PC-3 (cell line): ENCODE data around the gene BPIFB3. TPM values are rescaled to one million over a fixed set of nuclear protein-coding genes. Genes with fewer than 3 reads are reported as not detected.
"Not testable (repeated sequence)": the region's sequence is repeated elsewhere in the genome, so short reads cannot be mapped to it uniquely, and the experiment has no call there.

Experiments used
- ATAC-seq: fragments of 200-7000 bp; cut with Tn5 transposase; 2 replicates; pipeline ENCODE4 v1.9.1; 2020; ENCODE audit warnings: mild to moderate bottlenecking, moderate library complexity
- BruUV-seq: library from RNA; stranded (reverse); fragments of 400-500 nt; replicated peaks from 2 replicates; lab custom pipeline; 2021; lab: Mats Ljungman, UMichigan
- CTCF ChIA-PET: fragments of 300-600 bp; sonication (Branson Sonifier 250); formaldehyde crosslinking; loops from one replicate; lab custom pipeline; 2022; ENCODE audit warnings: antibody characterized with exemption; lab: Charles Lee
- POLR2A ChIA-PET: fragments of 300-600 bp; sonication (Branson Sonifier 250); formaldehyde crosslinking; loops from one replicate; lab custom pipeline; 2022; ENCODE audit warnings: antibody characterized with exemption; ENCODE audit not compliant: unreplicated experiment; lab: Charles Lee
- DNase-seq: peaks from one replicate; pipeline ENCODE4 v3.0.0-alpha.2; 2015
- H2AFZ ChIP-seq: fragments of 300-600 bp; sonication (generic); 2 replicates; pipeline ENCODE4 v1.6.0; 2016; ENCODE audit warnings: antibody characterized with exemption, low read length
- H3F3A ChIP-seq: fragments of 300-600 bp; sonication (generic); one replicate; pipeline ENCODE4 v1.6.0; 2017; ENCODE audit warnings: antibody characterized with exemption, low read length, control low read depth, mild to moderate bottlenecking; ENCODE audit not compliant: unreplicated experiment
- H3K27ac ChIP-seq: fragments of 300-600 bp; sonication (generic); 2 replicates; pipeline ENCODE4 v1.5.1; 2016; ENCODE audit warnings: mild to moderate bottlenecking, low read length
- H3K27me3 ChIP-seq: fragments of 300-600 bp; sonication (generic); 2 replicates; pipeline ENCODE4 v1.6.1; 2016; ENCODE audit warnings: low read length, mixed read lengths
- H3K36me3 ChIP-seq: fragments of 300-600 bp; sonication (generic); 2 replicates; pipeline ENCODE4 v1.6.1; 2016; ENCODE audit warnings: low read depth, mixed run types, low read length, mixed read lengths
- H3K4me1 ChIP-seq: fragments of 300-600 bp; sonication (generic); 2 replicates; pipeline ENCODE4 v1.5.1; 2016; ENCODE audit warnings: low read length; ENCODE audit not compliant: insufficient read depth
- H3K4me2 ChIP-seq: fragments of 300-600 bp; sonication (generic); 2 replicates; pipeline ENCODE4 v1.6.0; 2016; ENCODE audit warnings: low read length
- H3K4me3 ChIP-seq: fragments of 300-600 bp; sonication (generic); 2 replicates; pipeline ENCODE4 v1.5.1; 2016; ENCODE audit warnings: mild to moderate bottlenecking, low read length, mixed read lengths
- H3K79me2 ChIP-seq: fragments of 300-600 bp; sonication (generic); 2 replicates; pipeline ENCODE4 v1.6.1; 2017; ENCODE audit warnings: low read length, mixed read lengths
- H3K9ac ChIP-seq: fragments of 300-600 bp; sonication (generic); 2 replicates; pipeline ENCODE4 v1.6.0; 2016; ENCODE audit warnings: mild to moderate bottlenecking, low read length
- H3K9me2 ChIP-seq: fragments of 300-600 bp; sonication (generic); replicated peaks from 2 replicates; pipeline ENCODE4 v1.6.1; 2016; ENCODE audit warnings: mixed run types, low read length, mixed read lengths
- H3K9me3 ChIP-seq: fragments of 300-600 bp; sonication (generic); 2 replicates; pipeline ENCODE4 v1.6.1; 2016; ENCODE audit warnings: low read length, mixed read lengths
- H4K20me1 ChIP-seq: fragments of 300-600 bp; sonication (generic); 2 replicates; pipeline ENCODE4 v1.6.1; 2016; ENCODE audit warnings: low read length, mixed read lengths
- CTCF ChIP-seq: fragments of 300-600 bp; sonication (generic); conservative IDR thresholded peaks from 2 replicates; pipeline ENCODE4 v1.5.1; 2017; ENCODE audit warnings: antibody characterized with exemption, low read depth, mild to moderate bottlenecking, low read length
- EZH2 ChIP-seq: fragments of 300-600 bp; sonication (generic); IDR thresholded peaks from one replicate; pipeline ENCODE4 v1.6.1; 2017; ENCODE audit warnings: antibody characterized with exemption, mild to moderate bottlenecking, low read length; ENCODE audit not compliant: unreplicated experiment
- EZH2phosphoT487 ChIP-seq: fragments of 300-600 bp; sonication (generic); IDR thresholded peaks from 2 replicates; pipeline ENCODE4 v1.6.1; 2018; ENCODE audit warnings: mild to moderate bottlenecking, antibody characterized with exemption, low read length, borderline replicate concordance
- intact Hi-C: fragments of 100-400 bp; cut with micrococcal nuclease; formaldehyde crosslinking; loops from 2 replicates; pipeline ENCODE4 v1.9.0; 2023
- total RNA-seq: library from RNA; depleted of rRNA; stranded (reverse); fragments of >200 nt; gene quantifications from 2 replicates; pipeline ENCODE4 v1.2.3, GENCODE V29; 2014; rRNA removed

BPIFB3 gene
- total RNA-seq, 1 experiment from 2014 or later, result not detected

GRCh38 chr20:33120934-33121333 is 67.2 kb downstream of the BPIFB3 start:
- ATAC-seq (no peak), DNase-seq (no peak)
- Histone ChIP-seq H4K20me1 (no peaks in the 10 kb centered on the region), H3K9ac (no peak overlapping the region), H3K9me3 (no peaks in the 10 kb centered on the region), H3K27me3 (peaks cover 19% of the 10 kb centered on the region), H3F3A (no peaks in the 10 kb centered on the region), H3K27ac (no peak overlapping the region), H2AFZ (no peak overlapping the region), H3K4me2 (no peak overlapping the region), H3K36me3 (no peaks in the 10 kb centered on the region), H3K79me2 (no peaks in the 10 kb centered on the region), H3K4me3 (no peak overlapping the region), H3K9me2 (no peaks in the 10 kb centered on the region), H3K4me1 (peaks cover 10% of the 10 kb centered on the region)
- TF ChIP-seq EZH2phosphoT487 (no peak), EZH2 (no peak), CTCF (no peak)
- POLR2A ChIA-PET, result no interaction called here
- BruUV-seq, result no TSS peak
- CTCF ChIA-PET, result no interaction called here
- intact Hi-C loops, result no loop called here

GRCh38 chr20:33122297-33122696 is 68.6 kb downstream of the BPIFB3 start:
- BruUV-seq, POLR2A ChIA-PET, H3K9me2 ChIP-seq, DNase-seq, H3K79me2 ChIP-seq, H3K9me3 ChIP-seq, H3K27ac ChIP-seq, intact Hi-C loops, H3K4me3 ChIP-seq, CTCF ChIA-PET, H3K4me1 ChIP-seq, H2AFZ ChIP-seq, H4K20me1 ChIP-seq, H3K9ac ChIP-seq, H3F3A ChIP-seq, H3K4me2 ChIP-seq, ATAC-seq, H3K36me3 ChIP-seq: not testable (repeated sequence)
- H3K27me3 ChIP-seq, result peaks cover 30% of the 10 kb centered on the region

Other genes starting within 250 kb of the BPIFB3 start
- 81.4 and 91.3 TPM in 2 replicates for gene MAPRE1, start 233.9 kb upstream of the BPIFB3 start, total RNA-seq
- not detected in 2 replicates for gene EFCAB8, start 195.0 kb upstream of the BPIFB3 start, total RNA-seq
- not detected in 2 replicates for gene SUN5, start 49.5 kb upstream of the BPIFB3 start, total RNA-seq
- gene BPIFB2, start 46.2 kb upstream of the BPIFB3 start, total RNA-seq, result not detected in 2 replicates
- not detected in 2 replicates for gene BPIFB6, start 22.3 kb upstream of the BPIFB3 start, total RNA-seq
- gene BPIFB4, start 25.7 kb downstream of the BPIFB3 start, total RNA-seq, result not detected in 2 replicates
- not detected in 2 replicates for gene BPIFA2, start 114.3 kb downstream of the BPIFB3 start, total RNA-seq
- not detected in 2 replicates for gene BPIFA3, start 163.4 kb downstream of the BPIFB3 start, total RNA-seq
- gene BPIFA1, start 182.1 kb downstream of the BPIFB3 start, total RNA-seq, result not detected in 2 replicates
- gene BPIFB1, start 229.3 kb downstream of the BPIFB3 start, total RNA-seq, result not detected in 2 replicates